ENCODE results near the gene JPH2. TPM values are rescaled to one million over a fixed set of nuclear protein-coding genes. Genes with fewer than 3 reads are reported as not detected.

The JPH2 gene
- total RNA-seq, 2 donors from 2014 or later, result 169 to 179 TPM

- H3K4me1 ChIP-seq (ENCODE audit: control insufficient read depth in 1 of 2, low read depth in 2 of 2), result peaks cover 20 to 83% of the 10 kb centered on the region in 2 donors
- peak overlapping the region; percentile 78 to 80 for H3K27ac ChIP-seq
- ATAC-seq (ENCODE audit: insufficient number of reproducible peaks, low FRiP score, low read depth), result no peak
Measured at GRCh38 chr20:44167736-44168135, 19.3 kb downstream of the JPH2 start.

GRCh38 chr20:44166477-44166876 is 20.5 kb downstream of the JPH2 start:
- no peaks in the 10 kb centered on the region for H3K36me3 ChIP-seq
- DNase-seq (ENCODE audit: low spot score) (no peak), ATAC-seq (ENCODE audit: insufficient number of reproducible peaks, low FRiP score, low read depth) (peak; percentile 79)
- peaks cover 10 to 80% of the 10 kb centered on the region in 2 donors for H3K4me1 ChIP-seq (ENCODE audit: control insufficient read depth in 1 of 2, low read depth in 2 of 2)
- H3K4me3 ChIP-seq, result peak overlapping the region; percentile 39
- TF ChIP-seq CTCF (IDR thresholded peaks at IDR 0.05), result no peak
- no peaks in the 10 kb centered on the region for H3K9me3 ChIP-seq
- no peaks in the 10 kb centered on the region for H3K27me3 ChIP-seq (replicated peaks; ENCODE audit: insufficient read depth)
- H3K27ac ChIP-seq, result peak overlapping the region; percentile 78 to 80

More at GRCh38 chr20:44167736-44168135, 19.3 kb downstream of the JPH2 start:
- H3K27me3 ChIP-seq (replicated peaks; ENCODE audit: insufficient read depth), result no peaks in the 10 kb centered on the region
- H3K4me3 ChIP-seq, result no peak overlapping the region
- H3K36me3 ChIP-seq, result no peaks in the 10 kb centered on the region
- no peak for DNase-seq (ENCODE audit: low spot score)
- no peaks in the 10 kb centered on the region for H3K9me3 ChIP-seq
- no peak for TF ChIP-seq CTCF (IDR thresholded peaks at IDR 0.05)

GRCh38 chr20:44166008-44166407 is 21.0 kb downstream of the JPH2 start:
- no peak for TF ChIP-seq CTCF (IDR thresholded peaks at IDR 0.05)
- DNase-seq (ENCODE audit: low spot score) (no peak), ATAC-seq (ENCODE audit: insufficient number of reproducible peaks, low FRiP score, low read depth) (no peak)
- H3K27ac ChIP-seq, result peak overlapping the region; percentile 78 to 80
- no peaks in the 10 kb centered on the region for H3K36me3 ChIP-seq
- H3K9me3 ChIP-seq, result no peaks in the 10 kb centered on the region
- peak overlapping the region; percentile 39 for H3K4me3 ChIP-seq
- peaks cover 9 to 79% of the 10 kb centered on the region in 2 donors for H3K4me1 ChIP-seq (ENCODE audit: control insufficient read depth in 1 of 2, low read depth in 2 of 2)
- no peaks in the 10 kb centered on the region for H3K27me3 ChIP-seq (replicated peaks; ENCODE audit: insufficient read depth)

- Histone ChIP-seq H3K9me3 (no peaks in the 10 kb centered on the region), H3K36me3 (peaks cover 19% of the 10 kb centered on the region), H3K4me1 (ENCODE audit: control insufficient read depth in 1 of 2, low read depth in 2 of 2) (peaks cover 6 to 43% of the 10 kb centered on the region in 2 donors), H3K27ac (no peak overlapping the region), H3K4me3 (no peak overlapping the region), H3K27me3 (replicated peaks; ENCODE audit: insufficient read depth) (no peaks in the 10 kb centered on the region)
- DNase-seq (ENCODE audit: low spot score) (no peak), ATAC-seq (ENCODE audit: insufficient number of reproducible peaks, low FRiP score, low read depth) (no peak)
- TF ChIP-seq CTCF (IDR thresholded peaks at IDR 0.05), result no peak
Measured at GRCh38 chr20:44160133-44160532, 26.9 kb downstream of the JPH2 start.

GRCh38 chr20:44159711-44160110 is 27.3 kb downstream of the JPH2 start:
- no peak for ATAC-seq (ENCODE audit: insufficient number of reproducible peaks, low FRiP score, low read depth)

More at GRCh38 chr20:44159711-44160110, 27.3 kb downstream of the JPH2 start:
- H3K27me3 ChIP-seq (replicated peaks; ENCODE audit: insufficient read depth), result no peaks in the 10 kb centered on the region
- H3K9me3 ChIP-seq, result no peaks in the 10 kb centered on the region
- no peak overlapping the region for H3K4me3 ChIP-seq
- peaks cover 19% of the 10 kb centered on the region for H3K36me3 ChIP-seq
- no peak for DNase-seq (ENCODE audit: low spot score)
- H3K4me1 ChIP-seq (ENCODE audit: control insufficient read depth in 1 of 2, low read depth in 2 of 2), result peaks cover 7 to 43% of the 10 kb centered on the region in 2 donors
- H3K27ac ChIP-seq, result peak overlapping the region in 1 of 2 donors; percentile 87
- no peak for TF ChIP-seq CTCF (IDR thresholded peaks at IDR 0.05)

Data from thoracic aorta (tissue), 2 donors.